Hepatocyte (in vitro differentiated cells): ENCODE measurements around the gene RIMBP2. TPM values are rescaled to one million over a fixed set of nuclear protein-coding genes. Genes with fewer than 3 reads are reported as not detected.

Source experiments
- DNase-seq: peaks from one replicate; pipeline ENCODE4 v3.0.0-alpha.2; 2016; ENCODE audit warnings: low spot score
- H2AFZ ChIP-seq: fragments of 200-600 bp; sonication (generic); 2 replicates; pipeline ENCODE4 v1.6.0; 2016; ENCODE audit warnings: antibody characterized with exemption, mild to moderate bottlenecking
- H3K27ac ChIP-seq: fragments of 200-600 bp; sonication (generic); 2 replicates; pipeline ENCODE4 v1.5.1; 2016; ENCODE audit warnings: mild to moderate bottlenecking
- H3K27me3 ChIP-seq: fragments of 200-600 bp; sonication (generic); 2 replicates; pipeline ENCODE4 v1.6.1; 2016
- H3K36me3 ChIP-seq: fragments of 200-600 bp; sonication (generic); replicated peaks from 2 replicates; pipeline ENCODE4 v1.5.1; 2016; ENCODE audit warnings: low read depth; ENCODE audit not compliant: insufficient read depth
- H3K4me1 ChIP-seq: fragments of 200-600 bp; sonication (generic); 2 replicates; pipeline ENCODE4 v1.5.1; 2016; ENCODE audit warnings: mild to moderate bottlenecking, moderate library complexity; ENCODE audit not compliant: insufficient read depth
- H3K4me2 ChIP-seq: fragments of 200-600 bp; sonication (generic); 2 replicates; pipeline ENCODE4 v1.6.0; 2016
- H3K4me3 ChIP-seq: fragments of 200-600 bp; sonication (generic); 2 replicates; pipeline ENCODE4 v1.5.1; 2016; ENCODE audit warnings: mild to moderate bottlenecking
- H3K79me2 ChIP-seq: fragments of 200-600 bp; sonication (generic); 2 replicates; pipeline ENCODE4 v1.6.0; 2017; ENCODE audit warnings: mild to moderate bottlenecking
- H3K9me2 ChIP-seq: fragments of 200-600 bp; sonication (generic); replicated peaks from 2 replicates; pipeline ENCODE4 v1.6.0; 2017; ENCODE audit warnings: mild to moderate bottlenecking; ENCODE audit not compliant: insufficient read depth
- H3K9me3 ChIP-seq: fragments of 200-600 bp; sonication (generic); 2 replicates; pipeline ENCODE4 v1.5.1; 2016; ENCODE audit warnings: low read depth, mild to moderate bottlenecking
- H4K20me1 ChIP-seq: fragments of 200-600 bp; sonication (generic); 2 replicates; pipeline ENCODE4 v1.6.0; 2016; ENCODE audit warnings: mild to moderate bottlenecking; ENCODE audit not compliant: insufficient read depth, poor library complexity, severe bottlenecking
- CTCF ChIP-seq: fragments of 200-600 bp; sonication (generic); IDR thresholded peaks from 2 replicates; pipeline ENCODE4 v1.5.1; 2016; ENCODE audit warnings: antibody characterized with exemption, mild to moderate bottlenecking; ENCODE audit not compliant: poor library complexity
- EZH2 ChIP-seq: fragments of 200-600 bp; sonication (generic); IDR thresholded peaks from 2 replicates; pipeline ENCODE4 v1.6.1; 2016; ENCODE audit warnings: antibody characterized with exemption, mild to moderate bottlenecking, borderline replicate concordance
- EZH2phosphoT487 ChIP-seq: fragments of 200-600 bp; sonication (generic); IDR thresholded peaks from one replicate; pipeline ENCODE4 v1.6.1; 2018; ENCODE audit warnings: antibody characterized with exemption, mild to moderate bottlenecking, low read depth, moderate library complexity; ENCODE audit not compliant: unreplicated experiment, severe bottlenecking
- WGBS: methylation state at CpG from one replicate; pipeline ENCODE4 v1.1.6; 2016; ENCODE audit warnings: low lambda C conversion rate; ENCODE audit errors: missing lambda C conversion rate; 5-methylcytosine and 5-hydroxymethylcytosine counted together
- polyA plus RNA-seq: library from polyadenylated mRNA; unstranded; fragments of >200 nt; fragmentation: Nextera tagmentation; extraction: Ambion mirVana; gene quantifications from 2 replicates; pipeline ENCODE4 v1.2.1, GENCODE V29; 2016
- total RNA-seq: library from RNA; depleted of rRNA; stranded (reverse); fragments of >200 nt; gene quantifications from 2 replicates; pipeline ENCODE4 v1.2.3, GENCODE V29; 2014

RIMBP2 gene
- total and polyA plus RNA-seq, 2 experiments from 2014 or later: 2.5 to 4.4 TPM

GRCh38 chr12:130514149-130514551, 201.9 kb downstream of the RIMBP2 start:
- whole genome bisulfite sequencing: 19% methylated on average over 5 of the region's 5 CpGs
- H3K9me2 ChIP-seq: no peaks in the 10 kb centered on the region
- no peaks in the 10 kb centered on the region for H3K79me2 ChIP-seq
- no peak overlapping the region for H3K27ac ChIP-seq
- no peaks in the 10 kb centered on the region for H3K4me1 ChIP-seq
- H3K9me3 ChIP-seq: no peaks in the 10 kb centered on the region
- H3K36me3 ChIP-seq: no peaks in the 10 kb centered on the region
- no peaks in the 10 kb centered on the region for H3K27me3 ChIP-seq
- no peak for DNase-seq
- H4K20me1 ChIP-seq: no peaks in the 10 kb centered on the region
- H3K4me2 ChIP-seq: no peak overlapping the region
- no peak overlapping the region for H3K4me3 ChIP-seq
- H2AFZ ChIP-seq: no peak overlapping the region
- TF ChIP-seq EZH2phosphoT487 (no peak), CTCF (no peak), EZH2 (no peak)

- Histone ChIP-seq H4K20me1 (no peaks in the 10 kb centered on the region), H3K27ac (no peak overlapping the region), H3K4me2 (no peak overlapping the region), H3K9me3 (no peaks in the 10 kb centered on the region), H3K4me3 (no peak overlapping the region), H2AFZ (no peak overlapping the region), H3K36me3 (no peaks in the 10 kb centered on the region), H3K9me2 (no peaks in the 10 kb centered on the region), H3K79me2 (no peaks in the 10 kb centered on the region), H3K27me3 (no peaks in the 10 kb centered on the region), H3K4me1 (no peaks in the 10 kb centered on the region)
- TF ChIP-seq CTCF: no peak
- no peak for TF ChIP-seq EZH2phosphoT487
- no peak for TF ChIP-seq EZH2
- 84% methylated on average over 2 of the region's 2 CpGs for WGBS
- no peak for DNase-seq
Measured at GRCh38 chr12:130513556-130513955, 202.5 kb downstream of the RIMBP2 start.

GRCh38 chr12:130511285-130511684, 204.8 kb downstream of the RIMBP2 start:
- Histone ChIP-seq H3K4me1 (no peaks in the 10 kb centered on the region), H3K79me2 (no peaks in the 10 kb centered on the region), H3K36me3 (no peaks in the 10 kb centered on the region), H3K9me3 (no peaks in the 10 kb centered on the region), H4K20me1 (no peaks in the 10 kb centered on the region), H3K27me3 (no peaks in the 10 kb centered on the region), H3K27ac (no peak overlapping the region), H3K9me2 (no peaks in the 10 kb centered on the region), H2AFZ (no peak overlapping the region), H3K4me3 (no peak overlapping the region), H3K4me2 (no peak overlapping the region)
- DNase-seq: no peak
- no peak for TF ChIP-seq EZH2phosphoT487
- TF ChIP-seq CTCF: no peak
- TF ChIP-seq EZH2: no peak
- 88% methylated on average over 12 of the region's 12 CpGs for WGBS

GRCh38 chr12:130509454-130509853, 206.6 kb downstream of the RIMBP2 start:
- TF ChIP-seq EZH2 (no peak), EZH2phosphoT487 (no peak), CTCF (no peak)
- H3K4me3 ChIP-seq: no peak overlapping the region
- no peaks in the 10 kb centered on the region for H3K9me3 ChIP-seq
- no peak for DNase-seq
- no peaks in the 10 kb centered on the region for H3K79me2 ChIP-seq
- no peaks in the 10 kb centered on the region for H3K36me3 ChIP-seq
- H3K4me2 ChIP-seq: no peak overlapping the region
- no peak overlapping the region for H3K27ac ChIP-seq
- H3K9me2 ChIP-seq: no peaks in the 10 kb centered on the region
- WGBS: 91% methylated on average over 5 of the region's 5 CpGs
- H3K27me3 ChIP-seq: no peaks in the 10 kb centered on the region
- no peaks in the 10 kb centered on the region for H4K20me1 ChIP-seq
- H2AFZ ChIP-seq: no peak overlapping the region
- H3K4me1 ChIP-seq: no peaks in the 10 kb centered on the region
